Endothelial cell of umbilical vein (primary cell): Measurements from ENCODE around the gene AIG1. TPM values are rescaled to one million over a fixed set of nuclear protein-coding genes. Genes with fewer than 3 reads are reported as not detected.

Experiments
- BruUV-seq: library from RNA; stranded (reverse); fragments of 400-500 nt; replicated peaks from 2 replicates; lab custom pipeline; 2021; lab: Mats Ljungman, UMichigan
- CTCF ChIA-PET: fragments of 300-600, 350-600 bp; sonication (Branson Sonifier 250); formaldehyde crosslinking; loops from one replicate; lab custom pipeline; 2021; ENCODE audit warnings: antibody characterized with exemption, inconsistent platforms; lab: Charles Lee
- POLR2A ChIA-PET: fragments of 300-600, 350-600 bp; sonication (Branson Sonifier 250); formaldehyde crosslinking; loops from one replicate; lab custom pipeline; 2021; ENCODE audit warnings: antibody characterized with exemption, inconsistent platforms; lab: Charles Lee
- DNase-seq: peaks from one replicate; pipeline ENCODE4 v3.0.0-alpha.2; 2011; ENCODE audit warnings: low read depth, low spot score
- FAIRE-seq: peaks from 2 replicates; lab custom pipeline; 2011; peaks lifted over from hg19 to GRCh38; lab: Jason Lieb, UNC
- H2AFZ ChIP-seq: 2 replicates; pipeline ENCODE4 v1.6.0; 2012; ENCODE audit warnings: low read depth, low read length, control low read depth, inconsistent platforms
- H3K27ac ChIP-seq: 2 replicates; pipeline ENCODE4 v1.5.1; 2011; ENCODE audit warnings: low read depth, mild to moderate bottlenecking, control low read depth, low read length, moderate library complexity; ENCODE audit not compliant: insufficient read depth
- H3K27me3 ChIP-seq, 2 experiments: 2 replicates each; pipeline versions ENCODE4 v1.6.0 to v1.6.1; 2011; ENCODE audit warnings: low read length in 2 of 2, mixed read lengths in 1 of 2; ENCODE audit not compliant: control insufficient read depth in 2 of 2, insufficient read depth in 2 of 2
- H3K36me3 ChIP-seq, 2 experiments: 2 replicates in 1 of 2; 3 replicates in 1 of 2; pipeline ENCODE4 v1.5.1; 2011; ENCODE audit warnings: low read length in 2 of 2, mild to moderate bottlenecking in 1 of 2, moderate library complexity in 1 of 2; ENCODE audit not compliant: control insufficient read depth in 2 of 2, insufficient read depth in 2 of 2; ENCODE audit errors: extremely low read depth in 1 of 2
- H3K4me1 ChIP-seq: 3 replicates; pipeline ENCODE4 v1.5.1; 2011; ENCODE audit warnings: mild to moderate bottlenecking, low read length; ENCODE audit not compliant: control insufficient read depth, insufficient read depth; ENCODE audit errors: extremely low read depth
- H3K4me2 ChIP-seq: 2 replicates; pipeline ENCODE4 v1.6.1; 2011; ENCODE audit warnings: low read length, control low read depth, mixed read lengths; ENCODE audit not compliant: insufficient read depth
- H3K4me3 ChIP-seq, 3 experiments: fragments of 200-600 bp in 1 of 3; sonication (generic), shearing (Covaris generic) in 1 of 3; replicated peaks in 1 of 3; 2 replicates each; pipeline ENCODE4 v1.5.1; 2011 to 2016; ENCODE audit warnings: control low read depth in 3 of 3, low read length in 3 of 3, mild to moderate bottlenecking in 2 of 3, inconsistent platforms in 1 of 3, low read depth in 1 of 3, moderate library complexity in 1 of 3; ENCODE audit not compliant: insufficient read depth in 1 of 3
- H3K79me2 ChIP-seq: 2 replicates; pipeline ENCODE4 v1.6.0; 2012; ENCODE audit warnings: low read length, inconsistent platforms; ENCODE audit not compliant: control insufficient read depth, insufficient read depth
- H3K9ac ChIP-seq: replicated peaks from 2 replicates; pipeline ENCODE3; 2011; ENCODE audit warnings: low read length, control low read depth; ENCODE audit not compliant: insufficient read depth; ENCODE audit errors: extremely low read depth
- H3K9me1 ChIP-seq: replicated peaks from 3 replicates; pipeline ENCODE4 v1.6.0; 2011; ENCODE audit warnings: mild to moderate bottlenecking, low read length; ENCODE audit not compliant: control insufficient read depth, insufficient read depth; ENCODE audit errors: extremely low read depth
- H3K9me3 ChIP-seq: replicated peaks from 2 replicates; pipeline ENCODE4 v1.5.1; 2012; ENCODE audit warnings: low read length, inconsistent platforms; ENCODE audit not compliant: control insufficient read depth, insufficient read depth
- H4K20me1 ChIP-seq: replicated peaks from 2 replicates; pipeline ENCODE3; 2011; ENCODE audit warnings: mild to moderate bottlenecking, low read length; ENCODE audit not compliant: control insufficient read depth, insufficient read depth; ENCODE audit errors: extremely low read depth
- CTCF ChIP-seq, 2 donors: IDR thresholded peaks; 1 replicate in 1 of 2; 2 replicates in 1 of 2; pipeline ENCODE4 v1.5.1; 2011; ENCODE audit warnings: low read length in 2 of 2, mild to moderate bottlenecking in 2 of 2, moderate library complexity in 2 of 2, control low read depth in 1 of 2, inconsistent platforms in 1 of 2, low read depth in 1 of 2; ENCODE audit not compliant: insufficient read depth in 1 of 2; ENCODE audit errors: extremely low read depth in 1 of 2
- EZH2 ChIP-seq: IDR thresholded peaks from 2 replicates; pipeline ENCODE4 v1.6.1; 2012; ENCODE audit warnings: borderline replicate concordance, low read depth, mild to moderate bottlenecking, moderate library complexity, low read length, inconsistent platforms; ENCODE audit not compliant: severe bottlenecking
- FOS ChIP-seq: IDR thresholded peaks from 2 replicates; pipeline ENCODE4 v1.6.1; 2011; ENCODE audit warnings: mild to moderate bottlenecking, low read length, moderate library complexity, borderline replicate concordance; ENCODE audit not compliant: insufficient read depth
- GATA2 ChIP-seq: IDR thresholded peaks from 2 replicates; pipeline ENCODE4 v1.7.0; 2011; ENCODE audit warnings: low read depth, mild to moderate bottlenecking, moderate library complexity, mixed read lengths, low read length; ENCODE audit not compliant: insufficient read length, insufficient read depth
- JUN ChIP-seq: IDR thresholded peaks from 2 replicates; pipeline ENCODE4 v1.6.1; 2011; ENCODE audit warnings: borderline replicate concordance, low read depth; ENCODE audit not compliant: insufficient read length, insufficient read depth
- MAX ChIP-seq: IDR thresholded peaks from 2 replicates; pipeline ENCODE4 v1.6.1; 2011; ENCODE audit not compliant: insufficient read depth, insufficient read length
- MYC ChIP-seq: IDR thresholded peaks from one replicate; pipeline ENCODE4 v1.6.1; 2011; ENCODE audit warnings: mild to moderate bottlenecking, low read depth, low read length
- POLR2A ChIP-seq: IDR thresholded peaks from 2 replicates; pipeline ENCODE4 v1.6.1; 2012; ENCODE audit warnings: low read depth, mild to moderate bottlenecking, control low read depth, low read length
- POLR2AphosphoS5 ChIP-seq: IDR thresholded peaks from 2 replicates; pipeline ENCODE4 v1.6.1; 2012; ENCODE audit warnings: low read depth, mild to moderate bottlenecking, control low read depth, low read length, moderate library complexity; ENCODE audit not compliant: insufficient read depth
- dilution Hi-C: fragments of 300-500 bp; cut with MboI; formaldehyde crosslinking; loops from one replicate; pipeline ENCODE4 v1.15.0; 2019; ENCODE audit warnings: low sequenced_read_pairs; ENCODE audit not compliant: extremely low pct_ligation_motif_present
- intact Hi-C: fragments of 100-400 bp; cut with micrococcal nuclease; formaldehyde crosslinking; loops from one replicate; pipeline ENCODE4 v1.10.0; 2022
- polyA plus RNA-seq, 4 experiments: library from polyadenylated mRNA; depleted of rRNA in 3 of 4; stranded (reverse) in 3 of 4; unstranded in 1 of 4; fragments of >200 nt; gene quantifications; 2 replicates each; pipeline versions ENCODE4 v1.2.1 to v1.2.3, GENCODE V29; 2011 to 2012; ENCODE audit warnings: missing spikeins in 1 of 4
- total RNA-seq: library from RNA; stranded (reverse); gene quantifications from 2 replicates; pipeline ENCODE4 v1.2.3, GENCODE V29; 2021

The AIG1 gene
- total and polyA plus RNA-seq, 2 donors (not counting 3 experiments of a cell fraction or from before 2014, with no cell fraction given), result 17.7 to 22.7 TPM

GRCh38 chr6:143061597-143062385 is 1.1 kb downstream of the AIG1 start:
- Histone ChIP-seq H3K9ac (no peak overlapping the region), H3K4me3 (peak overlapping the region in 1 of 3 experiments; percentile 68), H3K27ac (no peak overlapping the region), H2AFZ (no peak overlapping the region), H3K9me3 (no peaks in the 10 kb centered on the region), H3K4me2 (peak overlapping the region; percentile 58), H4K20me1 (no peaks in the 10 kb centered on the region), H3K79me2 (no peaks in the 10 kb centered on the region), H3K36me3 (no peaks in the 10 kb centered on the region), H3K27me3 (no peaks in the 10 kb centered on the region), H3K4me1 (peaks cover 10% of the 10 kb centered on the region), H3K9me1 (no peaks in the 10 kb centered on the region)
- CTCF ChIA-PET, result interaction anchor here (1.0 to 2.7 kb wide), 2 partner anchors 276 to 365 kb away, joined by 4 to 7 read pairs; no protein-coding TSS in a partner anchor
- no TSS peak for BruUV-seq
- intact Hi-C loops, result loop anchor here (2.0 to 10.0 kb wide), 3 partner anchors 133 to 363 kb away; no protein-coding TSS in a partner anchor
- no peak for FAIRE-seq
- POLR2A ChIA-PET, result no interaction called here
- no peak for DNase-seq
- TF ChIP-seq JUN (no peak), MYC (no peak), EZH2 (no peak), POLR2AphosphoS5 (no peak), FOS (no peak), CTCF (IDR thresholded peaks at IDR 0.05; ENCODE audit: extremely low read depth in 1 of 2, insufficient read depth in 1 of 2, low read depth in 1 of 2, low read length in 2 of 2) (no peak), POLR2A (no peak), MAX (no peak), GATA2 (no peak)
- dilution Hi-C loops, result no loop called here
